GM19023 (cell line): ENCODE results near the gene LDHAL6B.
A peak's percentile ranks its signal among the peaks of the same experiment; 100 is the strongest.

Experiments
- ATAC-seq: cut with Tn5 transposase; IDR thresholded peaks from one replicate; pipeline ENCODE4 v1.9.1; 2021; ENCODE audit warnings: mild to moderate bottlenecking, moderate library complexity; ENCODE audit not compliant: unreplicated experiment

Gene LDHAL6B

GRCh38 chr15:59216911-59217310, 10.3 kb downstream of the LDHAL6B start:
- ATAC-seq: no peak

GRCh38 chr15:59217876-59218498, 11.3 kb downstream of the LDHAL6B start:
- ATAC-seq: no peak

GRCh38 chr15:59218710-59219109, 12.1 kb downstream of the LDHAL6B start:
- ATAC-seq: no peak

GRCh38 chr15:59221511-59222505, 15.2 kb downstream of the LDHAL6B start:
- ATAC-seq: no peak

GRCh38 chr15:59222906-59223550, 16.4 kb downstream of the LDHAL6B start:
- ATAC-seq: no peak

GRCh38 chr15:59223736-59224135, 17.1 kb downstream of the LDHAL6B start:
- ATAC-seq: no peak

- ATAC-seq: no peak
Measured at GRCh38 chr15:59224474-59224873, 17.8 kb downstream of the LDHAL6B start.

- ATAC-seq: no peak
Measured at GRCh38 chr15:59227021-59227420, 20.4 kb downstream of the LDHAL6B start.

- ATAC-seq: no peak
Measured at GRCh38 chr15:59229015-59229414, 22.4 kb downstream of the LDHAL6B start.

GRCh38 chr15:59229453-59229852, 22.8 kb downstream of the LDHAL6B start:
- ATAC-seq: no peak

GRCh38 chr15:59230531-59231055, 23.9 kb downstream of the LDHAL6B start:
- no peak for ATAC-seq

GRCh38 chr15:59232476-59232875, 25.8 kb downstream of the LDHAL6B start:
- no peak for ATAC-seq

- no peak for ATAC-seq
Measured at GRCh38 chr15:59236394-59236793, 29.8 kb downstream of the LDHAL6B start.

GRCh38 chr15:59237119-59237855, 30.6 kb downstream of the LDHAL6B start:
- peak; percentile 61 for ATAC-seq

GRCh38 chr15:59237924-59238331, 31.3 kb downstream of the LDHAL6B start:
- ATAC-seq: peak; percentile 39

GRCh38 chr15:59240036-59240435, 33.4 kb downstream of the LDHAL6B start:
- no peak for ATAC-seq

GRCh38 chr15:59242649-59243048, 36.0 kb downstream of the LDHAL6B start:
- ATAC-seq: no peak

- ATAC-seq: no peak
Measured at GRCh38 chr15:59243622-59244021, 37.0 kb downstream of the LDHAL6B start.

- ATAC-seq: peak; percentile 85
Measured at GRCh38 chr15:59244337-59244736, 37.7 kb downstream of the LDHAL6B start.

GRCh38 chr15:59245559-59245958, 38.9 kb downstream of the LDHAL6B start:
- ATAC-seq: no peak

GRCh38 chr15:59247364-59247763, 40.7 kb downstream of the LDHAL6B start:
- ATAC-seq: no peak
